SK-N-SH treated with all-trans-retinoic acid at 6 μM for 48 hours (cell line): ENCODE data around the gene LDLRAP1.

ENCODE experiments used
- ATAC-seq: fragments of 200-7000 bp; cut with Tn5 transposase; 3 replicates; pipeline ENCODE4 v1.9.1; 2020; ENCODE audit warnings: mild to moderate bottlenecking, moderate library complexity
- ARNTL ChIP-seq: fragments of 450-650 bp; formaldehyde crosslinking; IDR thresholded peaks from 2 replicates; pipeline ENCODE4 v1.5.0; 2020; ENCODE audit warnings: low read depth, mild to moderate bottlenecking, moderate library complexity, borderline replicate concordance
- BACH2 ChIP-seq: fragments of 250-450 bp; sonication (Bioruptor Pico); IDR thresholded peaks from 2 replicates; pipeline ENCODE4 v1.9.0; 2021; ENCODE audit warnings: mild to moderate bottlenecking, borderline replicate concordance
- CSDC2 ChIP-seq: fragments of 250-450 bp; sonication (Bioruptor Pico); IDR thresholded peaks from 2 replicates; pipeline ENCODE4 v1.5.0; 2020; ENCODE audit warnings: mild to moderate bottlenecking, moderate library complexity
- ESRRG ChIP-seq: fragments of 250-450 bp; sonication (Bioruptor Pico); IDR thresholded peaks from 2 replicates; pipeline ENCODE4 v1.6.1; 2021; ENCODE audit warnings: mild to moderate bottlenecking
- GLIS3 ChIP-seq: fragments of 250-450 bp; sonication (Bioruptor Pico); IDR thresholded peaks from 2 replicates; pipeline ENCODE4 v1.5.0; 2020; ENCODE audit warnings: mild to moderate bottlenecking, moderate library complexity
- ISL1 ChIP-seq: fragments of 250-450 bp; sonication (Bioruptor Pico); IDR thresholded peaks from 2 replicates; pipeline ENCODE4 v2.1.2; 2022; ENCODE audit warnings: mild to moderate bottlenecking, moderate library complexity
- OSR1 ChIP-seq: fragments of 250-450 bp; sonication (Bioruptor Pico); IDR thresholded peaks from 2 replicates; pipeline ENCODE4 v1.8.0; 2022; ENCODE audit warnings: moderate library complexity, mild to moderate bottlenecking, inconsistent platforms
- PPARA ChIP-seq: fragments of 250-450 bp; sonication (Bioruptor Pico); IDR thresholded peaks from 2 replicates; pipeline ENCODE4 v1.5.0; 2020; ENCODE audit warnings: mild to moderate bottlenecking, borderline replicate concordance
- RARB ChIP-seq: fragments of 250-450 bp; sonication (Bioruptor Pico); IDR thresholded peaks from 2 replicates; pipeline ENCODE4 v1.8.0; 2021; ENCODE audit warnings: mild to moderate bottlenecking, moderate library complexity
- SNAI2 ChIP-seq: fragments of 250-450 bp; sonication (Bioruptor Pico); IDR thresholded peaks from 2 replicates; pipeline ENCODE4 v1.5.0; 2020; ENCODE audit warnings: mild to moderate bottlenecking, moderate library complexity
- TCF4 ChIP-seq: fragments of 250-450 bp; sonication (Bioruptor Pico); IDR thresholded peaks from 2 replicates; pipeline ENCODE4 v1.8.0; 2021; ENCODE audit warnings: mild to moderate bottlenecking, moderate library complexity, borderline replicate concordance
- TOX ChIP-seq: fragments of 250-450 bp; sonication (Bioruptor Pico); IDR thresholded peaks from 2 replicates; pipeline ENCODE4 v1.8.0; 2021; ENCODE audit warnings: mild to moderate bottlenecking, moderate library complexity, borderline replicate concordance
- ZC3H10 ChIP-seq: fragments of 250-450 bp; sonication (Bioruptor Pico); IDR thresholded peaks from 2 replicates; pipeline ENCODE4 v1.5.1; 2021; ENCODE audit warnings: mild to moderate bottlenecking, moderate library complexity
- ZFP3 ChIP-seq: fragments of 250-450 bp; sonication (Bioruptor Pico); IDR thresholded peaks from 2 replicates; pipeline ENCODE4 v1.5.0; 2020; ENCODE audit warnings: mild to moderate bottlenecking, moderate library complexity
- ZFP30 ChIP-seq: fragments of 450-650 bp; formaldehyde crosslinking; IDR thresholded peaks from 2 replicates; pipeline ENCODE4 v1.5.0; 2022; ENCODE audit warnings: mild to moderate bottlenecking, moderate library complexity
- ZNF565 ChIP-seq: fragments of 450-650 bp; formaldehyde crosslinking; conservative IDR thresholded peaks from 2 replicates; pipeline ENCODE4 v1.5.0; 2020; ENCODE audit warnings: low read depth, mild to moderate bottlenecking, moderate library complexity
- ZNF70 ChIP-seq: fragments of 450-650 bp; formaldehyde crosslinking; IDR thresholded peaks from 2 replicates; pipeline ENCODE4 v1.5.0; 2020; ENCODE audit warnings: mild to moderate bottlenecking, moderate library complexity
- ZNF8 ChIP-seq: fragments of 450-650 bp; formaldehyde crosslinking; IDR thresholded peaks from 2 replicates; pipeline ENCODE4 v1.5.0; 2020; ENCODE audit warnings: mild to moderate bottlenecking, moderate library complexity
- TF ChIP-seq, protein P1 (sequence below): fragments of 250-450 bp; sonication (Bioruptor Pico); IDR thresholded peaks from 2 replicates; pipeline ENCODE4 v1.5.1; 2021; ENCODE audit warnings: mild to moderate bottlenecking, moderate library complexity
- TF ChIP-seq, protein P2 (sequence below): fragments of 250-450 bp; sonication (Bioruptor Pico); IDR thresholded peaks from 2 replicates; pipeline ENCODE4 v1.5.1; 2020; ENCODE audit warnings: low read depth, mild to moderate bottlenecking, moderate library complexity
- TF ChIP-seq, protein P3 (sequence below): fragments of 250-450 bp; sonication (Bioruptor Pico); IDR thresholded peaks from 2 replicates; pipeline ENCODE4 v1.8.0; 2021; ENCODE audit warnings: low read depth, mild to moderate bottlenecking, moderate library complexity, borderline replicate concordance
- TF ChIP-seq, protein P4 (sequence below): fragments of 250-450 bp; sonication (Bioruptor Pico); IDR thresholded peaks from 2 replicates; pipeline ENCODE4 v1.8.0; 2020; ENCODE audit warnings: mild to moderate bottlenecking, moderate library complexity, borderline replicate concordance

LDLRAP1 gene

DNA sequence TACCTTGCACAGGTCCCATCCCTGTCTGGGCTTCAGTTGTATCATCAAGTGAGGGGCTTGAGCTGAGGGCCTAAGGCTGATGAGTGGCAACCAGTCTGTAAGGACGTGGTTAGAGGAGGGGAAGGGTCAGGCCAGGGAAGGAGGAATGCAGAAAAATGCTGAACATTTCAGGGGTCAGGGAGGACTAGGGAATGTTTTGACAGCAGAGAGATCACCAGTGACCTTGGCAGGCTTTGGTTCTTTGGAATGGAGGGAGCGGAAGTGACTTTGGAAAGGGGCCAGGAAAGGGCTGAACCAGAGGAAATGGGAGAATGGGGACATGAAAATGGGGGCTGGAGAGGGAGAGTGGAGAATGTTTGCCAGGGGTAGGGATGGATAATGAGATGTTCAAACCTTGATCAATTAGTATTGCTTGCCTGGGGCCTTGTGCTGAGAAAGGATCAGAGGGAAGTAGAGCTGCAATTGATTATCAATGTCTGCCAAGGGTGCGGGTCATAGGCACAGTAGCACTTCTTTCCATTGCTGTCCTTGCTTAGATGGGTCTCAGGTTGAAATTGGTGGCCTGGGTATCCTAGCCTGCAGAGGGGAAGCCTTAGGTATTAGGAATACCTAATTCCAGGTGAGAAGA lies 7.4 kb downstream of the LDLRAP1 start (continued):
- TF ChIP-seq, protein P1, sequence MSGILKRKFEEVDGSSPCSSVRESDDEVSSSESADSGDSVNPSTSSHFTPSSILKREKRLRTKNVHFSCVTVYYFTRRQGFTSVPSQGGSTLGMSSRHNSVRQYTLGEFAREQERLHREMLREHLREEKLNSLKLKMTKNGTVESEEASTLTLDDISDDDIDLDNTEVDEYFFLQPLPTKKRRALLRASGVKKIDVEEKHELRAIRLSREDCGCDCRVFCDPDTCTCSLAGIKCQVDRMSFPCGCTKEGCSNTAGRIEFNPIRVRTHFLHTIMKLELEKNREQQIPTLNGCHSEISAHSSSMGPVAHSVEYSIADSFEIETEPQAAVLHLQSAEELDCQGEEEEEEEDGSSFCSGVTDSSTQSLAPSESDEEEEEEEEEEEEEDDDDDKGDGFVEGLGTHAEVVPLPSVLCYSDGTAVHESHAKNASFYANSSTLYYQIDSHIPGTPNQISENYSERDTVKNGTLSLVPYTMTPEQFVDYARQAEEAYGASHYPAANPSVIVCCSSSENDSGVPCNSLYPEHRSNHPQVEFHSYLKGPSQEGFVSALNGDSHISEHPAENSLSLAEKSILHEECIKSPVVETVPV (CRISPR knock-in tag): no peak
- TF ChIP-seq OSR1 (CRISPR knock-in tag) (no peak), ARNTL (CRISPR knock-in tag) (no peak), ISL1 (CRISPR knock-in tag) (no peak)

DNA sequence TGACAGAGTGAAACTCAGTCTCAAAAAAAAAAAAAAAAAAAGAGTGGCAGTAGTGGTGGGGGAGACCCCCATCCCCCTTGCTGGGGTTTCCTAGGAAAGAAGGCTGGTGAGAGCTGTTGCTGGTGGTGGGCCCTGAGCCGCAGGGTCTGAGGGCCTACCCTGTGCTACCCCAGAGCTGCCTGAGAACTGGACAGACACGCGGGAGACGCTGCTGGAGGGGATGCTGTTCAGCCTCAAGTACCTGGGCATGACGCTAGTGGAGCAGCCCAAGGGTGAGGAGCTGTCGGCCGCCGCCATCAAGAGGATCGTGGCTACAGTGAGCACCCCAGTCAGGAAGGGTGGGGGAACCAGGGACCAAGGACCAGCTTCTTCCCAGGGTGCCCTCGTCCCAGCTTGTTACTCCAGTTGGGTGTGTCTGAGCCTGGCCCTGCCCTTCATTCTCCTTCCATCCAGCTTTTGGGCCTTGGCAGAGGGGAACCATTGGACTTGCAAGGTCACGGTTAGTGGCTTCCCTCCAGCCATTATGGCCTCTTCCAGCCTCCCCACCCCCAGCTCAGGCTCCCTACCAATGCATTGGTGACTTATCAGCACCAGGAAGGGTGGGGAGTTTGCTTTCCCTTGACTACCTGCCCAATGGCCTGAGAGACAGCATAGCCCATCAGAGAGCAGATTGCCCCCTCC lies 10.5 kb downstream of the LDLRAP1 start:
- no peak for ATAC-seq

DNA sequence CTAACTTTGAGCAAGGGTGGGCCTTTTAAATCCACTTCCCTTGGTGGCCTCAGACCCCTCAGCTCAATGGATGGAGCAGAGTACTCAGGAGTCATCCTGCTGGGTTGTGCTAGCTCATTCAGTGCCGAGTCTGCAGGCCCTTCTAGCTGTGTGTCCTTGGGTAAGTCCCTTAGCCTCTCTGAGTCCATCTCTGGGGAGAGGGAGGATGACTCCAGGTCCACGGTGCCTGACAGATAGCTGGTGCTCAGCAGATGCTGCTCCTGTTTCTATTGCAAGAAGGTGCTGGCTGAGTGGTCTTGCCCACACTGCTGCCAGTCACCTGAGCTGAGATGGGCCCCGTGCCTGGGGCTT lies 11.0 kb downstream of the LDLRAP1 start:
- no peak for ATAC-seq
- no peak for TF ChIP-seq PPARA (CRISPR knock-in tag)
- TF ChIP-seq, protein P2, sequence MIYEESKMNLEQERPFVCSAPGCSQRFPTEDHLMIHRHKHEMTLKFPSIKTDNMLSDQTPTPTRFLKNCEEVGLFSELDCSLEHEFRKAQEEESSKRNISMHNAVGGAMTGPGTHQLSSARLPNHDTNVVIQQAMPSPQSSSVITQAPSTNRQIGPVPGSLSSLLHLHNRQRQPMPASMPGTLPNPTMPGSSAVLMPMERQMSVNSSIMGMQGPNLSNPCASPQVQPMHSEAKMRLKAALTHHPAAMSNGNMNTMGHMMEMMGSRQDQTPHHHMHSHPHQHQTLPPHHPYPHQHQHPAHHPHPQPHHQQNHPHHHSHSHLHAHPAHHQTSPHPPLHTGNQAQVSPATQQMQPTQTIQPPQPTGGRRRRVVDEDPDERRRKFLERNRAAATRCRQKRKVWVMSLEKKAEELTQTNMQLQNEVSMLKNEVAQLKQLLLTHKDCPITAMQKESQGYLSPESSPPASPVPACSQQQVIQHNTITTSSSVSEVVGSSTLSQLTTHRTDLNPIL (CRISPR knock-in tag): no peak
- no peak for TF ChIP-seq ESRRG
- no peak for TF ChIP-seq ARNTL (CRISPR knock-in tag)
- no peak for TF ChIP-seq CSDC2 (CRISPR knock-in tag)
- no peak for TF ChIP-seq ZFP30 (CRISPR knock-in tag)
- TF ChIP-seq BACH2 (CRISPR knock-in tag): no peak
- no peak for TF ChIP-seq ZNF70 (CRISPR knock-in tag)
- no peak for TF ChIP-seq TCF4

More for the DNA sequence above, 10.5 kb downstream of the LDLRAP1 start:
- TF ChIP-seq ISL1 (CRISPR knock-in tag): no peak
- TF ChIP-seq TCF4: no peak
- TF ChIP-seq, protein P1 (CRISPR knock-in tag): no peak
- TF ChIP-seq RARB (CRISPR knock-in tag): no peak
- no peak for TF ChIP-seq BACH2 (CRISPR knock-in tag)
- TF ChIP-seq OSR1 (CRISPR knock-in tag): no peak
- no peak for TF ChIP-seq ZFP30 (CRISPR knock-in tag)
- TF ChIP-seq CSDC2 (CRISPR knock-in tag): no peak
- TF ChIP-seq ARNTL (CRISPR knock-in tag): no peak
- TF ChIP-seq, protein P2 (CRISPR knock-in tag): no peak
- TF ChIP-seq ZNF565 (CRISPR knock-in tag): no peak

DNA sequence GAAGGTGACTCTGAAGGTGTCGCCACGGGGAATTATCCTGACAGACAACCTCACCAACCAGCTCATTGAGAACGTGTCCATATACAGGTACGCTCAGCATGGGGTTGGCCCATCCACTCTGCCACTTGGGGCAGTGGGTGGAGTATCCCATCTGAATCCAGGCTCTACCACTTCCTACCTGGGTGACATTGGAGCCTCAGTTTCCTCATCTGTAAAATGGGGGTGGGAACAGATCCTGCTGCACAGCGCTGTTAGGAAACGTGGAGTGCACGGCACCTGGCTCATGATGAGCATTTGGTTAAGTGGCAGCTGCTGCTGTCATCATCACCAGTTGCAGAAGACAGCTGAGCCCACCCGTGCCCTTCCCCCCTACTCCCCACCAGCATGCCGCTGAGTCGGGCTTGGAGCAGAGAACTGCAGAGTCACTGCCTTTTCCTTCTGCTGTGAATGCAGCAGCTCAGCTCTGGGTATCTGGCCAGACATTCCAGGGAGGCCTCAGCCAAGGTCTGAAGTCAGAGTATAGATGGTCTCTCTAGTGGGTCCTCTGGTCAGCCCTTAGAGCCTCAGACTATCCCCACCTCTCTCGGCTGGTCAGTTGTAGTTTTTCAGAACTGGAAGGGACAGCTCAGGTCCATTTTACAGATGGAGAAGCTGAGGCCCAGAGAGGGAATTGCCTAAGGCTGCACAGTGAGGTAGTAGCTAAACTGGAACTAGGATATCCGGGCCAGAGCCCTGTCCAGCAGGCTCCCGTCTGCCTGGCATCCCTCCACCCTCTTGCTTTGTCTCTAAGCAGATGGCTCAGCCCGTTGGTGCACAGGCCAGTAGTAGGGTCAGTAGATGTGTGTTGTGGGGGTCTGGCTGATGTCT lies 11.7 kb downstream of the LDLRAP1 start:
- TF ChIP-seq TCF4 (no peak), CSDC2 (CRISPR knock-in tag) (no peak), TOX (CRISPR knock-in tag) (no peak), BACH2 (CRISPR knock-in tag) (no peak), ISL1 (CRISPR knock-in tag) (no peak), ZNF565 (CRISPR knock-in tag) (no peak), ESRRG (no peak), GLIS3 (no peak), ZNF70 (CRISPR knock-in tag) (no peak), ZNF8 (CRISPR knock-in tag) (no peak), ZFP3 (CRISPR knock-in tag) (no peak), SNAI2 (CRISPR knock-in tag) (no peak), OSR1 (CRISPR knock-in tag) (no peak), ZC3H10 (no peak)
- TF ChIP-seq, protein P3, sequence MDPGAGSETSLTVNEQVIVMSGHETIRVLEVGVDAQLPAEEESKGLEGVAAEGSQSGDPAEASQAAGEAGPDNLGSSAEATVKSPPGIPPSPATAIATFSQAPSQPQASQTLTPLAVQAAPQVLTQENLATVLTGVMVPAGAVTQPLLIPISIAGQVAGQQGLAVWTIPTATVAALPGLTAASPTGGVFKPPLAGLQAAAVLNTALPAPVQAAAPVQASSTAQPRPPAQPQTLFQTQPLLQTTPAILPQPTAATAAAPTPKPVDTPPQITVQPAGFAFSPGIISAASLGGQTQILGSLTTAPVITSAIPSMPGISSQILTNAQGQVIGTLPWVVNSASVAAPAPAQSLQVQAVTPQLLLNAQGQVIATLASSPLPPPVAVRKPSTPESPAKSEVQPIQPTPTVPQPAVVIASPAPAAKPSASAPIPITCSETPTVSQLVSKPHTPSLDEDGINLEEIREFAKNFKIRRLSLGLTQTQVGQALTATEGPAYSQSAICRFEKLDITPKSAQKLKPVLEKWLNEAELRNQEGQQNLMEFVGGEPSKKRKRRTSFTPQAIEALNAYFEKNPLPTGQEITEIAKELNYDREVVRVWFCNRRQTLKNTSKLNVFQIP (CRISPR knock-in tag): no peak
- TF ChIP-seq, protein P2 (CRISPR knock-in tag): no peak
- TF ChIP-seq, protein P4, sequence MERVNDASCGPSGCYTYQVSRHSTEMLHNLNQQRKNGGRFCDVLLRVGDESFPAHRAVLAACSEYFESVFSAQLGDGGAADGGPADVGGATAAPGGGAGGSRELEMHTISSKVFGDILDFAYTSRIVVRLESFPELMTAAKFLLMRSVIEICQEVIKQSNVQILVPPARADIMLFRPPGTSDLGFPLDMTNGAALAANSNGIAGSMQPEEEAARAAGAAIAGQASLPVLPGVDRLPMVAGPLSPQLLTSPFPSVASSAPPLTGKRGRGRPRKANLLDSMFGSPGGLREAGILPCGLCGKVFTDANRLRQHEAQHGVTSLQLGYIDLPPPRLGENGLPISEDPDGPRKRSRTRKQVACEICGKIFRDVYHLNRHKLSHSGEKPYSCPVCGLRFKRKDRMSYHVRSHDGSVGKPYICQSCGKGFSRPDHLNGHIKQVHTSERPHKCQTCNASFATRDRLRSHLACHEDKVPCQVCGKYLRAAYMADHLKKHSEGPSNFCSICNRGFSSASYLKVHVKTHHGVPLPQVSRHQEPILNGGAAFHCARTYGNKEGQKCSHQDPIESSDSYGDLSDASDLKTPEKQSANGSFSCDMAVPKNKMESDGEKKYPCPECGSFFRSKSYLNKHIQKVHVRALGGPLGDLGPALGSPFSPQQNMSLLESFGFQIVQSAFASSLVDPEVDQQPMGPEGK: no peak
- ATAC-seq: no peak
